HEK293 (cell line): ENCODE results near the gene MTR.

Experiments used
- CTCF ChIA-PET: fragments of 350-600 bp; formaldehyde crosslinking; extraction: SDS; loops from one replicate; lab custom pipeline; 2021; ENCODE audit warnings: antibody characterized with exemption; lab: Yijun Ruan, JAX
- POLR2A ChIA-PET: fragments of 300-600 bp; formaldehyde crosslinking; extraction: SDS; loops from one replicate; lab custom pipeline; 2020; ENCODE audit warnings: antibody characterized with exemption, inconsistent platforms; lab: Yijun Ruan, JAX
- H3K27ac ChIP-seq: fragments of 200-500 bp; sonication (Bioruptor generic); 2 replicates; pipeline ENCODE4 v1.5.1; 2014; ENCODE audit warnings: low read depth, low read length, control low read depth, inconsistent platforms; ENCODE audit errors: extremely low read depth
- H3K36me3 ChIP-seq, 2 experiments: fragments of 200-500 bp in 1 of 2; sonication (Bioruptor generic) in 1 of 2; 1 replicate in 1 of 2; 2 replicates in 1 of 2; pipeline ENCODE4 v1.5.1; 2014 to 2017; ENCODE audit warnings: inconsistent platforms in 2 of 2, low read length in 2 of 2; ENCODE audit not compliant: control insufficient read depth in 2 of 2, insufficient read depth in 1 of 2
- H3K4me1 ChIP-seq: fragments of 200-500 bp; sonication (Bioruptor generic); 2 replicates; pipeline ENCODE4 v1.5.1; 2014; ENCODE audit warnings: mild to moderate bottlenecking, low read length, inconsistent platforms; ENCODE audit not compliant: control insufficient read depth, insufficient read depth
- H3K4me3 ChIP-seq: 2 replicates; pipeline ENCODE4 v1.5.1; 2011; ENCODE audit warnings: low read depth, mild to moderate bottlenecking, control low read depth, low read length, moderate library complexity
- H3K9me3 ChIP-seq: fragments of 200-500 bp; sonication (Bioruptor generic); 2 replicates; pipeline ENCODE4 v1.5.1; 2014; ENCODE audit warnings: low read depth, low read length, inconsistent platforms; ENCODE audit not compliant: control insufficient read depth, insufficient read depth
- BCL6B ChIP-seq: fragments of 450-650 bp; formaldehyde crosslinking; IDR thresholded peaks from 2 replicates; pipeline ENCODE4 v1.5.1; 2017; ENCODE audit warnings: missing biosample characterization, missing genetic modification characterization
- PRDM1 ChIP-seq: fragments of 450-650 bp; formaldehyde crosslinking; IDR thresholded peaks from 2 replicates; pipeline ENCODE4; 2016; ENCODE audit warnings: missing biosample characterization, missing genetic modification characterization
- PRDM10 ChIP-seq: fragments of 450-650 bp; formaldehyde crosslinking; IDR thresholded peaks from 2 replicates; pipeline ENCODE4 v1.5.1; 2016; ENCODE audit warnings: missing biosample characterization, missing genetic modification characterization
- PRDM4 ChIP-seq: fragments of 450-650 bp; formaldehyde crosslinking; IDR thresholded peaks from 2 replicates; pipeline ENCODE4 v1.5.1; 2017; ENCODE audit warnings: missing biosample characterization, missing genetic modification characterization
- YY2 ChIP-seq: fragments of 450-650 bp; formaldehyde crosslinking; IDR thresholded peaks from 2 replicates; pipeline ENCODE4 v1.5.1; 2016; ENCODE audit warnings: missing biosample characterization, missing genetic modification characterization
- ZBTB11 ChIP-seq: fragments of 450-650 bp; formaldehyde crosslinking; conservative IDR thresholded peaks from 2 replicates; pipeline ENCODE4 v1.5.1; 2016; ENCODE audit warnings: low read depth, missing biosample characterization, missing genetic modification characterization
- ZBTB48 ChIP-seq: fragments of 450-650 bp; formaldehyde crosslinking; IDR thresholded peaks from 2 replicates; pipeline ENCODE4 v1.5.1; 2016; ENCODE audit warnings: missing biosample characterization, missing genetic modification characterization
- ZNF114 ChIP-seq: fragments of 450-650 bp; formaldehyde crosslinking; IDR thresholded peaks from 2 replicates; pipeline ENCODE4 v1.5.0; 2017; ENCODE audit warnings: missing biosample characterization, missing genetic modification characterization
- ZNF133 ChIP-seq: fragments of 450-650 bp; formaldehyde crosslinking; IDR thresholded peaks from 2 replicates; pipeline ENCODE4 v1.5.1; 2016; ENCODE audit warnings: missing biosample characterization, missing genetic modification characterization
- ZNF146 ChIP-seq: fragments of 450-650 bp; formaldehyde crosslinking; IDR thresholded peaks from 2 replicates; pipeline ENCODE4 v1.5.1; 2016; ENCODE audit warnings: missing biosample characterization, missing genetic modification characterization
- ZNF211 ChIP-seq: fragments of 450-650 bp; formaldehyde crosslinking; IDR thresholded peaks from 2 replicates; pipeline ENCODE4 v1.5.1; 2016; ENCODE audit warnings: low read depth, missing biosample characterization, missing genetic modification characterization
- ZNF23 ChIP-seq: fragments of 450-650 bp; formaldehyde crosslinking; IDR thresholded peaks from 2 replicates; pipeline ENCODE4 v1.5.1; 2016; ENCODE audit warnings: missing biosample characterization, missing genetic modification characterization, borderline replicate concordance
- ZNF239 ChIP-seq: fragments of 450-650 bp; formaldehyde crosslinking; IDR thresholded peaks from 2 replicates; pipeline ENCODE4 v1.5.1; 2016; ENCODE audit warnings: missing biosample characterization, missing genetic modification characterization
- ZNF26 ChIP-seq: fragments of 450-650 bp; formaldehyde crosslinking; IDR thresholded peaks from 2 replicates; pipeline ENCODE4 v1.5.1; 2016; ENCODE audit warnings: missing biosample characterization, missing genetic modification characterization
- ZNF362 ChIP-seq: fragments of 450-650 bp; formaldehyde crosslinking; IDR thresholded peaks from 2 replicates; pipeline ENCODE4 v1.5.1; 2016; ENCODE audit warnings: missing biosample characterization, missing genetic modification characterization
- ZNF366 ChIP-seq: fragments of 450-650 bp; formaldehyde crosslinking; conservative IDR thresholded peaks from 2 replicates; pipeline ENCODE4 v1.5.1; 2016; ENCODE audit warnings: missing biosample characterization, missing genetic modification characterization
- ZNF501 ChIP-seq: fragments of 450-650 bp; formaldehyde crosslinking; IDR thresholded peaks from 2 replicates; pipeline ENCODE4 v1.5.1; 2016; ENCODE audit warnings: missing biosample characterization, missing genetic modification characterization
- ZNF555 ChIP-seq: fragments of 450-650 bp; formaldehyde crosslinking; conservative IDR thresholded peaks from 2 replicates; pipeline ENCODE4 v1.5.1; 2017; ENCODE audit warnings: missing biosample characterization, mild to moderate bottlenecking, missing genetic modification characterization, inconsistent platforms
- ZNF623 ChIP-seq: fragments of 450-650 bp; formaldehyde crosslinking; IDR thresholded peaks from 2 replicates; pipeline ENCODE4 v1.5.1; 2016; ENCODE audit warnings: missing biosample characterization, missing genetic modification characterization
- ZNF629 ChIP-seq: fragments of 450-650 bp; formaldehyde crosslinking; IDR thresholded peaks from 2 replicates; pipeline ENCODE4 v1.5.1; 2017; ENCODE audit warnings: missing biosample characterization, missing genetic modification characterization
- ZNF776 ChIP-seq: fragments of 450-650 bp; formaldehyde crosslinking; IDR thresholded peaks from 2 replicates; pipeline ENCODE4 v1.5.0; 2017; ENCODE audit warnings: missing biosample characterization, missing genetic modification characterization, borderline replicate concordance
- ZNF791 ChIP-seq: fragments of 450-650 bp; formaldehyde crosslinking; IDR thresholded peaks from 2 replicates; pipeline ENCODE4 v1.5.1; 2016; ENCODE audit warnings: missing biosample characterization, missing genetic modification characterization

The MTR gene

GRCh38 chr1:236913371-236914037 lies 118.4 kb downstream of the MTR start:
- Histone ChIP-seq H3K27ac (no peak overlapping the region), H3K36me3 (no peaks in the 10 kb centered on the region), H3K4me1 (no peaks in the 10 kb centered on the region), H3K4me3 (no peak overlapping the region), H3K9me3 (no peaks in the 10 kb centered on the region)
- POLR2A ChIA-PET: no interaction called here
- CTCF ChIA-PET: no interaction called here
- TF ChIP-seq ZNF791 (tag by site-specific recombination): no peak
- TF ChIP-seq ZBTB48 (tag by site-specific recombination): no peak
- no peak for TF ChIP-seq ZNF211 (tag by site-specific recombination)
- no peak for TF ChIP-seq ZNF26 (tag by site-specific recombination)
- TF ChIP-seq PRDM10: no peak
- no peak for TF ChIP-seq ZBTB11 (tag by site-specific recombination)
- TF ChIP-seq ZNF623 (tag by site-specific recombination): no peak
- TF ChIP-seq ZNF501: no peak
- no peak for TF ChIP-seq ZNF776 (tag by site-specific recombination)
- TF ChIP-seq ZNF23: no peak
- no peak for TF ChIP-seq ZNF133 (tag by site-specific recombination)
- TF ChIP-seq ZNF366 (tag by site-specific recombination): no peak
- no peak for TF ChIP-seq PRDM1 (tag by site-specific recombination)
- TF ChIP-seq ZNF114 (tag by site-specific recombination): no peak
- no peak for TF ChIP-seq ZNF629 (tag by site-specific recombination)

GRCh38 chr1:236914375-236914774 lies 119.3 kb downstream of the MTR start:
- ChIA-PET POLR2A (no interaction called here), CTCF (no interaction called here)
- Histone ChIP-seq H3K4me3 (no peak overlapping the region), H3K9me3 (no peaks in the 10 kb centered on the region), H3K36me3 (no peaks in the 10 kb centered on the region), H3K4me1 (no peaks in the 10 kb centered on the region), H3K27ac (no peak overlapping the region)
- no peak for TF ChIP-seq BCL6B (tag by site-specific recombination)
- TF ChIP-seq PRDM4 (tag by site-specific recombination): no peak
- no peak for TF ChIP-seq ZNF146
- no peak for TF ChIP-seq ZNF362 (tag by site-specific recombination)
- no peak for TF ChIP-seq ZNF133 (tag by site-specific recombination)
- TF ChIP-seq ZNF629 (tag by site-specific recombination): no peak
- TF ChIP-seq YY2: no peak
- no peak for TF ChIP-seq ZNF555 (tag by site-specific recombination)
- no peak for TF ChIP-seq ZNF623 (tag by site-specific recombination)
- TF ChIP-seq ZNF239 (tag by site-specific recombination): no peak
